ENCODE data around the gene RUFY3.
A peak's percentile ranks its signal among the peaks of the same experiment; 100 is the strongest.
"Not testable (repeated sequence)": the region's sequence is repeated elsewhere in the genome, so short reads cannot be mapped to it uniquely, and the experiment has no call there.

The RUFY3 gene

GRCh38 chr4:70706044-70706461 is 15.7 kb upstream of the RUFY3 start:
- DNase-seq: no peak

- no peak for DNase-seq
Measured at GRCh38 chr4:70706516-70706915, 15.2 kb upstream of the RUFY3 start.

- peak in 2 of 3 experiments; percentile 40 to 61 for DNase-seq
Measured at GRCh38 chr4:70709611-70710205, 12.1 kb upstream of the RUFY3 start.

GRCh38 chr4:70711599-70711998 is 10.2 kb upstream of the RUFY3 start:
- DNase-seq: no peak

GRCh38 chr4:70712150-70712549 is 9.6 kb upstream of the RUFY3 start:
- DNase-seq: no peak

GRCh38 chr4:70712604-70713452 is 8.9 kb upstream of the RUFY3 start:
- DNase-seq: no peak

- DNase-seq: no peak
Measured at GRCh38 chr4:70713453-70714078, 8.2 kb upstream of the RUFY3 start.

GRCh38 chr4:70714079-70714887 is 7.5 kb upstream of the RUFY3 start:
- DNase-seq: no peak

- DNase-seq: no peak
Measured at GRCh38 chr4:70715097-70715496, 6.7 kb upstream of the RUFY3 start.

GRCh38 chr4:70718811-70719604 is 2.8 kb upstream of the RUFY3 start:
- DNase-seq: no peak

GRCh38 chr4:70722199-70722791 is 531 bp downstream of the RUFY3 start:
- DNase-seq: peak; percentile 21 to 86 (median 65)

- no peak for DNase-seq
Measured at GRCh38 chr4:70724463-70724862, 2.7 kb downstream of the RUFY3 start.

- no peak for DNase-seq
Measured at GRCh38 chr4:70725633-70726032, 3.9 kb downstream of the RUFY3 start.

GRCh38 chr4:70726515-70726914 is 4.8 kb downstream of the RUFY3 start:
- DNase-seq: not testable (repeated sequence)

- peak in 1 of 3 experiments; percentile 3 for DNase-seq
Measured at GRCh38 chr4:70728091-70728490, 6.3 kb downstream of the RUFY3 start.

- DNase-seq: not testable (repeated sequence)
Measured at GRCh38 chr4:70732878-70733277, 11.1 kb downstream of the RUFY3 start.

- DNase-seq: peak in 1 of 3 experiments; percentile 35
Measured at GRCh38 chr4:70734168-70734954, 12.6 kb downstream of the RUFY3 start.

GRCh38 chr4:70734971-70735370 is 13.2 kb downstream of the RUFY3 start:
- no peak for DNase-seq

- DNase-seq: peak in 1 of 3 experiments; percentile 11
Measured at GRCh38 chr4:70735915-70736314, 14.2 kb downstream of the RUFY3 start.

- no peak for DNase-seq
Measured at GRCh38 chr4:70737006-70737405, 15.2 kb downstream of the RUFY3 start.

GRCh38 chr4:70737409-70737808 is 15.6 kb downstream of the RUFY3 start:
- no peak for DNase-seq

All from NCI-H1417 (cell line).